COR-L47 (cell line): Measurements from ENCODE around the gene EYS.

Experiments used
- DNase-seq: peaks from one replicate; lab custom pipeline; 2025; lab: John Stamatoyannopoulos, UW

EYS gene

DNA sequence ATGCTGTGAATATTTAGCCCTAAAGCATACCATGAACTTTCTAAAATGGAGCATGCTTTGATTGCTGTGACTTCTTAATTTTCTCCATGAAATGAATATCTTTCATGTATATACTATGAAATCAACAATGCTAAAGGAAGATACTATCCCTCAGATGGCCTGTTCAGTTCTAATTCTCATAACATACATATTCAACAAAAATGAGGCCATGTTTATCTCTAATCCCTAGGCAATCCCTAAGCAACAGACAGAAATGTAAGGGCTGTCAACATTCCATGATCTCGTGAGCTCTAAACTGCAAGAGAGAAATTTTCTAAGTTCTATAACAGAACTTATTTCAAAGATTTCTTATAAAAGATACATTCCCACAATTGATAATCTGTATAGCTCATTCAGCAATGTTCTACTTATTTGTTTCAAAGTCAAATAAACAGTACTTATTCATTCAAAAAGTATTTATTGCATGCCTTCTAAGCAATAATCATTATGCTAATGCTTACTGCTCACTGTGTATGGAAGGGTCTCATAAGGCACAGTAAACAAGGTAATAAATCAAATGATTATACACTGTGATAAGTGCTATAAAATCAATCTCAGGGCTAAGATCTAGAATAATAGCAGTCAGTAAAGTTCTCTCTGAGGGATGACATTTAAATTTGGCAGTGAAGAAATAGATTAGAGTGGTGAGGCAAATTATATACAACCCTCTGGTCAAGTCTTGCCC, 1578.6 kb downstream of the EYS start:
- DNase-seq, result no peak

DNA sequence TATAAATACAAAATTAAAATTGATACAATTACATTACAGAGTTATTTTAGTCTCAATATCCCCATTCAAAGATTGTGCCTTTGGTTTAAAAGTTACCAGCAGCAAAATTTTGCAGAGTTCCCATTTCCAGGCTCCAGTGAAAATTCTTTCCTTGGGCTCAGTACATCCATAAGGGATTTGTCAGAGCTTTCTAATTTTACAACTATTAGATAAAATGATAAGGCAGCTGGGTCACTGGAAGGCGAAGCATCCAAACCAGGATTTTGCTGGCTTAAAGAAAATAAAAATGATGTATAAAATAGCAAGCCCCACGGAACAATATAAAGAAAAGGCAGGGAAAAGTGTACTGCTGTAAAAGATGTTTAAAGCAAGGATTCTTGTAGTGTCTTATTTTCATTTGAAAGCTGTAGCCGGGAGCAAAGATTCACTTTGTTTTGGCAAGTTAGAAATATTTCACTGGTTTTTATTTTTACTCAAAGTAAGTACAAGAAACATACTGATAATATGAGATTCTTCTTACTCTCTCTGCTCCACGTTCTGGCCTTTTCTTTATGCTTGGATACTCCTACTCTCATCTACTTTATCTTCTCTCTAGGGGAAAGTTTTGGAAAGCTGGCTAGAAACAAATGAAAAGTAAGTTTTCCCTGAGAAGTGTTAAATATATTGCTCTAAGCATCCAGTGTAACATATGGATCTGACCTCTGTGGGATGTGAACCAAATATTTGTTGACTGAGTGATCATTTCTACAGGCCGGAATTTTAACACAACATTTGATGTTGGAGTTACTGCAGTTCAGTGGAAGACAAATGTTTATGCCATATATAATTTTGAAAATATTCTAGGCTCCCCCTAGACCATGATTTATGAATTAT, 1583.0 kb downstream of the EYS start:
- no peak for DNase-seq

- no peak for DNase-seq
These were observed 1584.2 kb downstream of the EYS start for GRCh38 chr6:64122712-64123375.

DNA sequence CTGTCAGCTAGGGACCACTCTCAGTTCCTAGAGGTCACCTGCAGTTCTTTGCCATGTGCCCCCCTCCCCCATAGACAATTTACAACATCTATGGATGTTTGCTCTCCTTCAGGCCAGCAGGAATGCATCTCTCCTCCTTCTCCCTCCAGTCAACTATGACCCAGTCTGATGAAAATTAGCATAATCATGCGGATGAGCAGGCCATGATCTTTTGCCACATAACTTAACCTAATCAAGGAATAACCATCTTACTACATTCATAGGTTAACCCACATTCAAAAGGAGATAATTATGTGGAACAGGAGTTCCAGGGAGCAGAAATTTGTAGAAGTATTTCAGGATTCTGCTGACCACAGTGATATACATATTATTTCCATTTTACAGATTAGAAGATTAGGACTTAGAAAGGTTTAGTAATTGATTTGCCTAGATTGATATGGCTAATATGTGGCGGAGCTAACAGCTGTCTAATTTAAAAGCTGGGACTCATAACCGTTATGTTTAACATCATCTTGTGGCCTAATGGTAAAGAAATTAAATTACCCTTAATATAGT, 1585.9 kb downstream of the EYS start:
- no peak for DNase-seq

DNA sequence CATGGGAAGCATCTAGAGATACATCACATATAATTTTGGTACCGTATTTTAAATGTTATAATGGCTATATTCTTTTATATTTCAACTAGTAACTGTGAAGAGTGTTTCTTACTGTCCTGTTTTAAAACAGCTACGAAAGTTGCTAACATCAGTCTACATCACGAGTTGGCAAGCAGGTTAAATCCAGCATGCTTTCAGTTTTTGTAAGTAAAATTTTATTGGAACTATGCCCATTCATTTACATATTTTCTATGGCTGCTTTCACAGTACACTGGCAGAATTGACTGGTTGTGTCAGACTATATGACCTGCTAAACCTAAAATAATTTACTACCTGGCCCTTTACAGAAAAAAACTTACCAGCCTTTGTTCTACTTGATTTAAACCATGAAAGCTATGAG, 1593.3 kb downstream of the EYS start:
- DNase-seq, result no peak

DNA sequence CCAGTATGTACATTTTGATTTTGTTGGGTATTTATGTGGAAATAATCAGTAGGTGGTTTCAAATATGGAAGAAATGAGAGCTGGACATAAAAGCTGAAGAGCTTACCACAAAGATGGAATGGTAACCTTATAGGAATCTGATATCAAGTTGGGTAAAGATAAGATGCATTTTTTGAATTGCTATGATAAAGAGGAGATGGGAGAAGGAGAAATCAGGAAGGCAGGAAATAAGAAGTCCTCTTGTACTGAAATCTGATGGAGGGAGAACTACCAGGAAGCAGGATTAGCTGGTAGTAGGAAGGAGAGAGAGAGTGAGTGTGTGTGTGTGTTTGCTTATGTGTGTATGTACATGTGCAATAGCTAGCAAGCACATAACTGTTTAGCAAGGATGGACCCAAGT, 1603.0 kb downstream of the EYS start:
- no peak for DNase-seq

GRCh38 chr6:64103480-64103879, 1603.5 kb downstream of the EYS start:
- DNase-seq, result no peak

DNA sequence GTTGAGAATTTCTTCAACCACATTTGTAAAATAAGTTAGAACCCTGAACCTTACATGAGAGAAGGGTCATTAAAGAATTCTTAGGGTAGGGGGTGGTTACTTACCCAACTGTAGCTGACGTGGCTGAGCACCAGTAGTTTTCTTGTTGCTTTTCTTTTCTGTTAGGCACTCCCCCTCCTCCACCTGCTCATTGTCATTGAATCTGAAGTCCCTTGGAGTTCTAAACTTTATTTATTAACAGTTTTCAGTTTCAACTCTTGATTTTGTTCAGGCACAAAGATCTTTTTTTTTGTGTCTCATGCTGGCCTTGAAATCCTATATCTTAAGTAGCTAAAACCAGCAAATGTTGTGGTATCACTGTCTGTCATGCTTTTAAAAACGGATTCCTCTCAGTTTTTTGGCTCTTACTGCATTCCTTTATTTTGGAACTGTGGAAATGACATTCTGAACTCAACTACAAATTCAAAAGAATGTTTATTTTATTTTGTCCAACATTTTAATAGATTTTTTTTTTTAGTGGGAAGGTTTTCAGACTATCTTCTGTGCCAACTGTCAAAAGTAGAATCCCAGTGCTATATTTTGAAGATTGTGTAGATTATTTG, 1606.2 kb downstream of the EYS start:
- DNase-seq, result no peak

GRCh38 chr6:64090352-64090751, 1616.7 kb downstream of the EYS start:
- no peak for DNase-seq

DNA sequence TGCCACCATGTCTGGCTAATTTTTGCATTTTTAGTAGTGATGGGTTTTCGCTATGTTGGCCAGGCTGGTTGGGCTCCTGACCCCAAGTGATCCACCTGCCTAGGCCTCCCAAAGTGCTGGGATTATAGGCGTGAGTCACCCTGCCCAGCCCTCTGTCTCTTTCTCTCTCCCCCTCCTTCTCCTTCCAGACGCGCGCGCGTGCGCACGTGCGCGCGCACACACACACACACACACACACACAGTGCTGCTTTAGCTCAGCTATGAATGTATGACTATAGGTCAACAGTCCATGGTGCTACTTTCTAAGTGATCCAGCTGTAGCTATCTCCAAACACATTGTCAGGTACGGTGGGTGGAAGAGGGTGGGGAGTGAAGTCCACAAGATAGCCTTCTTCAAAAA, 1621.9 kb downstream of the EYS start:
- no peak for DNase-seq

DNA sequence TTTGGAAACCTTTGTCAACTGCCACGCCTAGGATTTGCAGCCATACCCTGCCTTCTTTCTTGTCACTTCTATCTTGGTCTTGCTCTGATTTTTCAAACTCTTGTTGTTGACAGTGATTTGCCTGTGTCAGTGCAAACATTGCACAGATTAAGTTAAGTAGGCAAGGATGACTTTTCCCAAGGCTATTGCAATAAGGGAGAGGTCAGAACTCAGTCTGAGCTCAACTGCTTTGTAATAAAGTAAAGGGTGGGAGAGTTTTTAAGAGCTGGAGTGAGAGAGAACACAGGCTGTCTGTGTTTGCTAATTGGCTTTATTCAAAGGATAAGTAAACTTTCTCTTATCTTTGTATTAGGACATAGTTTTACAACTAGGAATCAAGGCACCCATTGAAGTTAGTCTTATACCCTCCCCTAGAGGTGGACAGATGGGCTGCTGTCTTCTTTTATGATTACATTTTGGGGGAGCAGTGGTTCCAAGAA, 1622.8 kb downstream of the EYS start:
- DNase-seq, result no peak

DNA sequence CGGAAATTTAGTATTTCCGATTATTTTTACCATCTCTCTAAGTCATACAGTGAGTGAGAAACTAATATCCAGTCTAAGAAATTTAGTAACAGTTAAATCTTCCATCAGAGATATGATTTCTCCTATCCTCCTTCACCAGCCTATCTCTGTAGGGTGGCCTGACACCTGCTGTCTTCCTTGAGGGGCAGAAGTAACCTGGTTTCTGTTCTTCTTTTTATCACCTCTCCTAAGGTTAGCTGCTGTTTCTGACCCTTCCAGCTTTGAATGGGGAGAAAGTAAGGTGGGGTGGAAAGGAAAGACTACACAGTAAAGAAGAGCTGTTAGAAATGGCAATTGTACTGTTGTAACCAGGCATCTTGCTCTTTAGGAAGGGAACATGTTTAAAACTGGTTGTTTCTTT, 1623.8 kb downstream of the EYS start:
- DNase-seq, result no peak

DNA sequence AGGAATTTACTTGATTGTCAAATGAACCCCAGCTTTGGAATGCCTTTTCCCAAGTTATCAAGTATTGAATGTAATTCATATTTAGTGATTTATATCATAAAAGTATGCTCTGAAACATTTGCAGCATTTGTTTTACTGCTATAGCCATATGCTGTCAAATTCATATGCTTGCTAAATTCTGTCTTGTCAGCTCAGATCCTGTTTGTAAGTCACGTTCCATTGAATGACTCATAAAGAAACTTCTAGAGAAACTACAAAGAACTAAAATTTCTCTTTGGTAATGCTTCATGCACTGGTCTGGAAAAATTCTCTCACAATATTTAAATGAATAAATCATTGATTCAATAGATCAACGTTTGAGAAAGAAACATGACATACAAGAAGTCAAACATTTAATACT, 1625.6 kb downstream of the EYS start:
- DNase-seq, result no peak

GRCh38 chr6:64074981-64075380, 1632.0 kb downstream of the EYS start:
- no peak for DNase-seq

GRCh38 chr6:64072686-64073085, 1634.3 kb downstream of the EYS start:
- DNase-seq, result no peak

GRCh38 chr6:64064919-64065318, 1642.1 kb downstream of the EYS start:
- DNase-seq, result no peak

GRCh38 chr6:64062960-64063683, 1643.9 kb downstream of the EYS start:
- no peak for DNase-seq

GRCh38 chr6:64054861-64055260, 1652.2 kb downstream of the EYS start:
- DNase-seq, result no peak

DNA sequence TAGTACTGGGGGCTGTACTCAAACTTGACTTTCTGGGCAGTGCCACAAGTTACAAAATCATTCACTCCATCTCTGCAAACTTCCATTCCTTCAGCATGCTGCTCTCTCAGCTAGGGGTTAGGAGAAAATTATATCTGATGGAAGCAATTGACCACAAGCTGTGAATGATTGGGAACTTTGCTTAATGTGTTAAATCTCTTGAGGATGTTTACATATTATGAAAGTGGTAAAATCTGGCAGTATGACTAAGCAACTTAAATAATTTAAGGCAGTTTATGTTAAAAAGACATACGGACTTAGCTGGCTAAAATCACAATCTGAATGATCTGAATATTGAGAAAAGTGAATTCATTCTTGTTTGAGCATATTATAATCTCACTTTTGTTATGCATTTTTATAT, 1656.4 kb downstream of the EYS start:
- no peak for DNase-seq

DNA sequence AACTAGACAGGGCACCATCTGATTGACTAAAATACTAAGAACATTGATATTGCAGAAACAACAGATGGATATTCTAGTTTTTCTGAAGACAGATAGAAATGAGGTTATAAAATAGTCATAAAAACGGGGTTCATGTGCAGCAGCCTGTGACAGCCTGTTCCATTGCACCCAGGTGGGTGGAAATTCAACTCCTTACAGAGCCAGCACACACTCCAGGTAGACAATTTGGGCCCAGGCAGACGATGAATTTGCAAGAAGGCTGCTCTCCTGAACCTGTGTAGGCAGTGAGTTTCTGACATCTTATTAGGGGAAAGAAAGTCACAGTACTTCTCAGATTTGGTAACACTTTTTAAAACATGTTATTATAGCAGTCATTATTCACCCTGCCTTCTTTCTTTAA, 1657.3 kb downstream of the EYS start:
- no peak for DNase-seq

DNA sequence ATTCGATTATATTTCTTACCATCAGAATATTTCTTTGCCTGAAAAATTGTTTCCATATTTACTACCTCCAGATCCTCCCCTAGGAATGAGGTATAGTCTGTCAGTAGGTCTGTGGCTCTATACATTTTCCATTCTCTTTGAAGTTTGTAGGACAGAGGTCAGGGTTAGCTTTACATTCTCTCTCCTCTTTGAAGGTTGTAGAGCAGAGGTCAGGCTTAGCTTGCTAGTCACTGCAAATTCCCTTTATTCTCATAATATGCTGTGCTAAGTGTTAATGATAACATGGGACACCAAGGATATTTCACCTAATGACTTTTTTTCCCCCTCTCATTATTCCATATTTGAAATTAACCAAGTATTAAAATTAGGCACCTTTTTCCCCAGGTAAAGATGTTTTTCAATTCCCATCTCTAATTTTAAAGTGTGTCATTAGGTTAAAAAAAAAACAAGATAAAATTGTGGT, 1660.2 kb downstream of the EYS start:
- no peak for DNase-seq
